GM18909 (cell line): ENCODE results near the gene ULK1.

Experiments used
- ATAC-seq: cut with Tn5 transposase; IDR thresholded peaks from one replicate; pipeline ENCODE4 v1.9.1; 2021; ENCODE audit warnings: mild to moderate bottlenecking; ENCODE audit not compliant: unreplicated experiment, poor library complexity

The ULK1 gene

GRCh38 chr12:131905630-131906091, 11.2 kb downstream of the ULK1 start:
- ATAC-seq = no peak

GRCh38 chr12:131907379-131908091, 13.1 kb downstream of the ULK1 start:
- no peak for ATAC-seq

GRCh38 chr12:131908092-131909080, 14.0 kb downstream of the ULK1 start:
- ATAC-seq = no peak

GRCh38 chr12:131909081-131909751, 14.8 kb downstream of the ULK1 start:
- no peak for ATAC-seq

- ATAC-seq = no peak
Observed at GRCh38 chr12:131909752-131910219, 15.4 kb downstream of the ULK1 start.

GRCh38 chr12:131910302-131911027, 16.0 kb downstream of the ULK1 start:
- no peak for ATAC-seq

GRCh38 chr12:131911028-131911650, 16.7 kb downstream of the ULK1 start:
- no peak for ATAC-seq

GRCh38 chr12:131911851-131912477, 17.5 kb downstream of the ULK1 start:
- no peak for ATAC-seq

- no peak for ATAC-seq
Observed at GRCh38 chr12:131912518-131913274, 18.3 kb downstream of the ULK1 start.

- ATAC-seq = no peak
Observed at GRCh38 chr12:131913666-131914065, 19.2 kb downstream of the ULK1 start.

GRCh38 chr12:131914179-131914702, 19.8 kb downstream of the ULK1 start:
- no peak for ATAC-seq

- ATAC-seq = no peak
Observed at GRCh38 chr12:131915000-131915689, 20.7 kb downstream of the ULK1 start.

- ATAC-seq = no peak
Observed at GRCh38 chr12:131915823-131916222, 21.4 kb downstream of the ULK1 start.

GRCh38 chr12:131916306-131917138, 22.1 kb downstream of the ULK1 start:
- ATAC-seq = no peak

GRCh38 chr12:131917139-131917710, 22.8 kb downstream of the ULK1 start:
- no peak for ATAC-seq

- ATAC-seq = no peak
Observed at GRCh38 chr12:131917711-131918306, 23.4 kb downstream of the ULK1 start.
